IMR-90 (cell line): ENCODE measurements around the gene RBM28. TPM values are rescaled to one million over a fixed set of nuclear protein-coding genes. Genes with fewer than 3 reads are reported as not detected.

Experiments used
- ATAC-seq: fragments of 200-7000 bp; cut with Tn5 transposase; 2 replicates; pipeline ENCODE4 v1.9.1; 2020; ENCODE audit warnings: low read depth, mild to moderate bottlenecking, moderate library complexity
- BruUV-seq: library from RNA; stranded (reverse); fragments of 400-500 nt; replicated peaks from 2 replicates; lab custom pipeline; 2021; lab: Mats Ljungman, UMichigan
- CTCF ChIA-PET: fragments of 300-600 bp; formaldehyde crosslinking; extraction: SDS; loops from one replicate; lab custom pipeline; 2021; ENCODE audit warnings: antibody characterized with exemption; lab: Yijun Ruan, JAX
- POLR2A ChIA-PET: fragments of 300-600 bp; sonication (Branson Sonifier 250); formaldehyde crosslinking; loops from one replicate; lab custom pipeline; 2022; ENCODE audit warnings: antibody characterized with exemption; ENCODE audit not compliant: unreplicated experiment; lab: Charles Lee
- DNase-seq: peaks from one replicate; pipeline ENCODE4 v3.0.0; 2013
- H2AFZ ChIP-seq: replicated peaks from 2 replicates; pipeline ENCODE3; 2013; ENCODE audit warnings: low read length, mild to moderate bottlenecking; ENCODE audit not compliant: poor library complexity
- H2AK5ac ChIP-seq: 2 replicates; pipeline ENCODE4 v1.6.1; 2013; ENCODE audit warnings: low read depth, low read length, inconsistent platforms
- H2AK9ac ChIP-seq: replicated peaks from 2 replicates; pipeline ENCODE3; 2013; ENCODE audit warnings: mild to moderate bottlenecking, low read depth, low read length, moderate library complexity; ENCODE audit not compliant: poor library complexity
- H2BK120ac ChIP-seq: 2 replicates; pipeline ENCODE4 v1.6.1; 2013; ENCODE audit warnings: low read depth, low read length, inconsistent platforms
- H2BK15ac ChIP-seq: 3 replicates; pipeline ENCODE4 v1.6.1; 2013; ENCODE audit warnings: low read depth, low read length, inconsistent platforms
- H2BK20ac ChIP-seq: 2 replicates; pipeline ENCODE4 v1.6.1; 2013; ENCODE audit warnings: low read depth, mild to moderate bottlenecking, inconsistent platforms, low read length, moderate library complexity
- H2BK5ac ChIP-seq: 2 replicates; pipeline ENCODE4 v1.6.1; 2013; ENCODE audit warnings: mild to moderate bottlenecking, low read depth, low read length, inconsistent platforms; ENCODE audit not compliant: poor library complexity, severe bottlenecking
- H3K14ac ChIP-seq: replicated peaks from 2 replicates; pipeline ENCODE4 v1.6.1; 2013; ENCODE audit warnings: low read depth, low read length, inconsistent platforms
- H3K18ac ChIP-seq: 2 replicates; pipeline ENCODE4 v1.6.1; 2013; ENCODE audit warnings: low read depth, low read length, control low read depth
- H3K23ac ChIP-seq: 2 replicates; pipeline ENCODE4 v1.6.1; 2013; ENCODE audit warnings: low read depth, low read length, inconsistent platforms
- H3K27ac ChIP-seq: 2 replicates; pipeline ENCODE4 v1.5.1; 2013; ENCODE audit warnings: mild to moderate bottlenecking, control low read depth, low read length; ENCODE audit not compliant: insufficient read depth
- H3K27me3 ChIP-seq: 2 replicates; pipeline ENCODE4 v1.6.1; 2013; ENCODE audit warnings: low read length; ENCODE audit not compliant: control insufficient read depth, insufficient read depth
- H3K36me3 ChIP-seq: 2 replicates; pipeline ENCODE4 v1.6.1; 2013; ENCODE audit warnings: low read length, mixed read lengths; ENCODE audit not compliant: control insufficient read depth, insufficient read depth
- H3K4ac ChIP-seq: 2 replicates; pipeline ENCODE4 v1.6.1; 2013; ENCODE audit warnings: low read depth, low read length, inconsistent platforms
- H3K4me1 ChIP-seq: 2 replicates; pipeline ENCODE4 v1.6.1; 2013; ENCODE audit warnings: low read length, mixed read lengths; ENCODE audit not compliant: control insufficient read depth, insufficient read depth
- H3K4me2 ChIP-seq: 2 replicates; pipeline ENCODE4 v1.6.1; 2013; ENCODE audit warnings: low read depth, mild to moderate bottlenecking, control low read depth, low read length, moderate library complexity
- H3K4me3 ChIP-seq: 2 replicates; pipeline ENCODE4 v1.5.1; 2013; ENCODE audit warnings: low read depth, mild to moderate bottlenecking, control low read depth, low read length, moderate library complexity; ENCODE audit not compliant: insufficient read depth
- H3K56ac ChIP-seq: 2 replicates; pipeline ENCODE4 v1.6.1; 2013; ENCODE audit warnings: low read length, inconsistent platforms; ENCODE audit not compliant: insufficient read depth; ENCODE audit errors: extremely low read depth
- H3K79me1 ChIP-seq, 2 experiments: 2 replicates each; pipeline ENCODE4 v1.6.1; 2013; ENCODE audit warnings: low read length in 2 of 2, inconsistent platforms in 1 of 2, low read depth in 1 of 2
- H3K9ac ChIP-seq: 2 replicates; pipeline ENCODE4 v1.6.1; 2013; ENCODE audit warnings: low read depth, low read length, control low read depth
- H3K9me1 ChIP-seq: 2 replicates; pipeline ENCODE4 v1.6.1; 2013; ENCODE audit warnings: low read length, inconsistent platforms; ENCODE audit not compliant: insufficient read depth
- H3K9me3 ChIP-seq: 2 replicates; pipeline ENCODE4 v1.6.1; 2013; ENCODE audit warnings: low read length; ENCODE audit not compliant: control insufficient read depth, insufficient read depth
- H4K20me1 ChIP-seq: 2 replicates; pipeline ENCODE4 v1.6.1; 2013; ENCODE audit warnings: low read length, inconsistent platforms; ENCODE audit not compliant: insufficient read depth
- H4K5ac ChIP-seq: 2 replicates; pipeline ENCODE4 v1.6.1; 2013; ENCODE audit warnings: mild to moderate bottlenecking, low read depth, low read length, control low read depth
- H4K8ac ChIP-seq, 2 experiments: 2 replicates each; pipeline ENCODE4 v1.6.1; 2013; ENCODE audit warnings: low read depth in 2 of 2, low read length in 2 of 2, control low read depth in 1 of 2, inconsistent platforms in 1 of 2
- H4K91ac ChIP-seq: 2 replicates; pipeline ENCODE4 v1.6.1; 2013; ENCODE audit warnings: low read depth, low read length, inconsistent platforms; ENCODE audit not compliant: insufficient read depth
- CEBPB ChIP-seq: IDR thresholded peaks from 2 replicates; pipeline ENCODE4 v1.6.1; 2012; ENCODE audit warnings: low read depth, low read length, improper control_type of control experiment
- CHD1 ChIP-seq: IDR thresholded peaks from 2 replicates; pipeline ENCODE4 v1.6.1; 2012; ENCODE audit warnings: low read depth, low read length, improper control_type of control experiment
- MAZ ChIP-seq: IDR thresholded peaks from 2 replicates; pipeline ENCODE4 v1.6.1; 2012; ENCODE audit warnings: low read depth, mild to moderate bottlenecking, low read length, improper control_type of control experiment, moderate library complexity, borderline replicate concordance
- MXI1 ChIP-seq: IDR thresholded peaks from 2 replicates; pipeline ENCODE4 v1.6.1; 2012; ENCODE audit warnings: low read depth, mild to moderate bottlenecking, low read length, moderate library complexity, borderline replicate concordance
- RAD21 ChIP-seq: IDR thresholded peaks from 2 replicates; pipeline ENCODE4 v1.6.1; 2012; ENCODE audit warnings: low read length, improper control_type of control experiment
- RFX5 ChIP-seq: IDR thresholded peaks from 2 replicates; pipeline ENCODE4 v1.8.0; 2012; ENCODE audit warnings: low read depth, mild to moderate bottlenecking, low read length, moderate library complexity
- WGBS, 2 experiments: methylation state at CpG; one replicate each; pipeline versions ENCODE4 v1.1.5 to v1.1.7; 2013; ENCODE audit warnings: missing lambda C conversion rate in 2 of 2; ENCODE audit not compliant: insufficient read length in 1 of 2; ENCODE audit errors: extremely low coverage in 2 of 2; 5-methylcytosine and 5-hydroxymethylcytosine counted together
- dilution Hi-C: fragments of 300-500 bp; cut with HindIII; formaldehyde crosslinking; loops from one replicate; pipeline ENCODE4 v1.14.3; 2018; ENCODE audit warnings: low sequenced_read_pairs; ENCODE audit not compliant: unreplicated experiment
- in situ Hi-C: fragments of 300-500 bp; cut with MboI; formaldehyde crosslinking; loops from 3 replicates; pipeline ENCODE4 v1.14.3; 2019; ENCODE audit warnings: low sequenced_read_pairs, inconsistent platforms, mixed read lengths
- intact Hi-C: fragments of 100-400 bp; cut with micrococcal nuclease; formaldehyde crosslinking; loops from 2 replicates; pipeline ENCODE4 v1.10.0; 2022
- polyA plus RNA-seq, 3 experiments: library from polyadenylated mRNA; depleted of rRNA; stranded (reverse); fragments of >200 nt; gene quantifications; 2 replicates each; pipeline ENCODE4 v1.2.3, GENCODE V29; 2012; ENCODE audit warnings: low replicate concordance in 1 of 3
- total RNA-seq: library from RNA; depleted of rRNA; stranded (reverse); fragments of >200 nt; gene quantifications from 2 replicates; pipeline ENCODE4 v1.2.3, GENCODE V29; 2012
- TF ChIP-seq, protein P1 (sequence below): fragments of 150-350 bp; IDR thresholded peaks from 2 replicates; pipeline ENCODE4 v1.6.1; 2017; ENCODE audit warnings: mild to moderate bottlenecking, antibody characterized with exemption, low read length, low read depth
- TF ChIP-seq, protein P2 (sequence below): conservative IDR thresholded peaks from 2 replicates; pipeline ENCODE4 v1.5.1; 2012; ENCODE audit warnings: mild to moderate bottlenecking, low read depth, low read length, improper control_type of control experiment
- TF ChIP-seq, protein P3 (sequence below): fragments of 150-350 bp; IDR thresholded peaks from 2 replicates; pipeline ENCODE4 v1.6.1; 2016; ENCODE audit warnings: low read depth, mild to moderate bottlenecking, low read length, moderate library complexity, borderline replicate concordance

Gene RBM28
- total and polyA plus RNA-seq, 2 of the 4 experiments (the other 2 are of a cell fraction), result 12.4 to 20.4 TPM

DNA sequence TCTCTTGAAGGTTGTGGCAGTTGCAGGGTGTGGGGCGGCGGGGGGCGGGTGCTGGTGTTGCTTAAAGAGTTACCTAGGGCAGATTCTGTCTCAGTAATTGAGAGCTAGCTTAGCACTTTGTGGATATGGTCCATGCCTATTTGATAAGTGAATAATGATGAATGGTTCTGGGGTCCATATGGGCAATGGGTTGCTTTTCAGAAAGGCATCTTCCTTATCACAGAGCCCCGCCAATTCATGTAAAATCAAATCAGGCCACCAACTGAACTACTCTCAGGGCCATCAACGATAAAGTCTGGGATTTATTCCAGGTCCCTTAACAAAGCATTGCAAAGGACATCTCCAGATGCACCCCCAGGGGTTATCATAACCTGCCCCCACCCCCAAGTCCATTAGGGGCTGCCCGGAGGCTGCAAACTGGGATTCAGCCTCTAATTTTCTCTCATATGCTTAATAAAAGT is 19.6 kb upstream of the RBM28 start:
- no peaks in the 10 kb centered on the region for H3K9me1 ChIP-seq
- CTCF ChIA-PET, result interaction anchor here (0.6 to 1.5 kb wide), 2 partner anchors 16 to 24 kb away, joined by 3 to 4 read pairs; no protein-coding TSS in a partner anchor
- no peaks in the 10 kb centered on the region for H3K36me3 ChIP-seq
- ATAC-seq (no peak), DNase-seq (no peak)
- H3K27me3 ChIP-seq, result peaks cover 78% of the 10 kb centered on the region
- no TSS peak for BruUV-seq
- H2BK15ac ChIP-seq, result no peak overlapping the region
- no peak overlapping the region for H2AK5ac ChIP-seq
- no peak overlapping the region for H3K27ac ChIP-seq
- intact Hi-C loops, result no loop called here
- in situ Hi-C loops, result no loop called here
- no peak overlapping the region for H2BK20ac ChIP-seq
- H4K8ac ChIP-seq, result no peak overlapping the region
- H3K4ac ChIP-seq, result no peak overlapping the region
- H2BK5ac ChIP-seq, result no peak overlapping the region
- H3K9me3 ChIP-seq, result no peaks in the 10 kb centered on the region
- POLR2A ChIA-PET, result no interaction called here
- 0 out of 2 replicates have a peak, but pooled peaks cover 3% of the 10 kb centered on the region for H4K20me1 ChIP-seq
- H2AFZ ChIP-seq, result no peak overlapping the region
- no peak overlapping the region for H4K5ac ChIP-seq
- H3K4me3 ChIP-seq, result no peak overlapping the region
- WGBS, 2 experiments, result 40% methylated on average over 2 of the region's 6 CpGs; no CpG with 5 or more reads in 1 of the 2 experiments
- no peak overlapping the region for H4K91ac ChIP-seq
- no peak overlapping the region for H3K18ac ChIP-seq
- no peak overlapping the region for H3K4me2 ChIP-seq
- no peak overlapping the region for H3K56ac ChIP-seq
- H2BK120ac ChIP-seq, result no peak overlapping the region
- H3K79me1 ChIP-seq, result no peaks in the 10 kb centered on the region
- dilution Hi-C loops, result no loop called here
- no peak for TF ChIP-seq MXI1
- no peak for TF ChIP-seq RAD21
- TF ChIP-seq CHD1, result no peak
- TF ChIP-seq, protein P1, sequence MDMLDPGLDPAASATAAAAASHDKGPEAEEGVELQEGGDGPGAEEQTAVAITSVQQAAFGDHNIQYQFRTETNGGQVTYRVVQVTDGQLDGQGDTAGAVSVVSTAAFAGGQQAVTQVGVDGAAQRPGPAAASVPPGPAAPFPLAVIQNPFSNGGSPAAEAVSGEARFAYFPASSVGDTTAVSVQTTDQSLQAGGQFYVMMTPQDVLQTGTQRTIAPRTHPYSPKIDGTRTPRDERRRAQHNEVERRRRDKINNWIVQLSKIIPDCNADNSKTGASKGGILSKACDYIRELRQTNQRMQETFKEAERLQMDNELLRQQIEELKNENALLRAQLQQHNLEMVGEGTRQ, result no peak
- TF ChIP-seq RFX5, result no peak
- TF ChIP-seq, protein P2, sequence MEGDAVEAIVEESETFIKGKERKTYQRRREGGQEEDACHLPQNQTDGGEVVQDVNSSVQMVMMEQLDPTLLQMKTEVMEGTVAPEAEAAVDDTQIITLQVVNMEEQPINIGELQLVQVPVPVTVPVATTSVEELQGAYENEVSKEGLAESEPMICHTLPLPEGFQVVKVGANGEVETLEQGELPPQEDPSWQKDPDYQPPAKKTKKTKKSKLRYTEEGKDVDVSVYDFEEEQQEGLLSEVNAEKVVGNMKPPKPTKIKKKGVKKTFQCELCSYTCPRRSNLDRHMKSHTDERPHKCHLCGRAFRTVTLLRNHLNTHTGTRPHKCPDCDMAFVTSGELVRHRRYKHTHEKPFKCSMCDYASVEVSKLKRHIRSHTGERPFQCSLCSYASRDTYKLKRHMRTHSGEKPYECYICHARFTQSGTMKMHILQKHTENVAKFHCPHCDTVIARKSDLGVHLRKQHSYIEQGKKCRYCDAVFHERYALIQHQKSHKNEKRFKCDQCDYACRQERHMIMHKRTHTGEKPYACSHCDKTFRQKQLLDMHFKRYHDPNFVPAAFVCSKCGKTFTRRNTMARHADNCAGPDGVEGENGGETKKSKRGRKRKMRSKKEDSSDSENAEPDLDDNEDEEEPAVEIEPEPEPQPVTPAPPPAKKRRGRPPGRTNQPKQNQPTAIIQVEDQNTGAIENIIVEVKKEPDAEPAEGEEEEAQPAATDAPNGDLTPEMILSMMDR, result no peak
- TF ChIP-seq, protein P3, sequence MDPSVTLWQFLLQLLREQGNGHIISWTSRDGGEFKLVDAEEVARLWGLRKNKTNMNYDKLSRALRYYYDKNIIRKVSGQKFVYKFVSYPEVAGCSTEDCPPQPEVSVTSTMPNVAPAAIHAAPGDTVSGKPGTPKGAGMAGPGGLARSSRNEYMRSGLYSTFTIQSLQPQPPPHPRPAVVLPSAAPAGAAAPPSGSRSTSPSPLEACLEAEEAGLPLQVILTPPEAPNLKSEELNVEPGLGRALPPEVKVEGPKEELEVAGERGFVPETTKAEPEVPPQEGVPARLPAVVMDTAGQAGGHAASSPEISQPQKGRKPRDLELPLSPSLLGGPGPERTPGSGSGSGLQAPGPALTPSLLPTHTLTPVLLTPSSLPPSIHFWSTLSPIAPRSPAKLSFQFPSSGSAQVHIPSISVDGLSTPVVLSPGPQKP, result no peak
- TF ChIP-seq MAZ, result no peak
- TF ChIP-seq CEBPB, result no peak
- H2AK9ac ChIP-seq, result no peak overlapping the region
- no peak overlapping the region for H3K14ac ChIP-seq
- H3K4me1 ChIP-seq, result no peaks in the 10 kb centered on the region; the same call in 1 of the 2 replicates
- H3K23ac ChIP-seq, result no peak overlapping the region
- H3K9ac ChIP-seq, result no peak overlapping the region
